HEK293 (cell line): ENCODE data around the gene HINT2.

Source experiments
- CTCF ChIP-seq: fragments of 450-650 bp; formaldehyde crosslinking; IDR thresholded peaks from 2 replicates; pipeline ENCODE4 v1.5.1; 2016; ENCODE audit warnings: missing biosample characterization, missing genetic modification characterization
- FEZF1 ChIP-seq: fragments of 450-650 bp; formaldehyde crosslinking; IDR thresholded peaks from 2 replicates; pipeline ENCODE4 v1.5.1; 2016; ENCODE audit warnings: missing biosample characterization, missing genetic modification characterization
- GLI2 ChIP-seq: fragments of 450-650 bp; formaldehyde crosslinking; IDR thresholded peaks from 2 replicates; pipeline ENCODE4; 2017; ENCODE audit warnings: missing biosample characterization, missing genetic modification characterization, low read depth, borderline replicate concordance
- OSR2 ChIP-seq: fragments of 450-650 bp; formaldehyde crosslinking; IDR thresholded peaks from 2 replicates; pipeline ENCODE4 v1.5.1; 2016; ENCODE audit warnings: missing biosample characterization, missing genetic modification characterization
- PRDM2 ChIP-seq: fragments of 450-650 bp; formaldehyde crosslinking; IDR thresholded peaks from 2 replicates; pipeline ENCODE4 v1.5.1; 2016; ENCODE audit warnings: missing biosample characterization, missing genetic modification characterization, borderline replicate concordance
- PRDM4 ChIP-seq: fragments of 450-650 bp; formaldehyde crosslinking; IDR thresholded peaks from 2 replicates; pipeline ENCODE4 v1.5.1; 2017; ENCODE audit warnings: missing biosample characterization, missing genetic modification characterization
- YY1 ChIP-seq: fragments of 450-650 bp; formaldehyde crosslinking; IDR thresholded peaks from 2 replicates; pipeline ENCODE4 v1.5.1; 2018; ENCODE audit warnings: missing biosample characterization, missing genetic modification characterization
- ZBTB6 ChIP-seq: fragments of 450-650 bp; formaldehyde crosslinking; IDR thresholded peaks from 2 replicates; pipeline ENCODE4 v1.5.1; 2017; ENCODE audit warnings: missing biosample characterization, missing genetic modification characterization
- ZBTB7A ChIP-seq: fragments of 450-650 bp; formaldehyde crosslinking; IDR thresholded peaks from 2 replicates; pipeline ENCODE4 v1.5.1; 2016; ENCODE audit warnings: low read depth, missing biosample characterization, missing genetic modification characterization
- ZFP69B ChIP-seq: fragments of 450-650 bp; formaldehyde crosslinking; IDR thresholded peaks from 2 replicates; pipeline ENCODE4 v1.5.1; 2016; ENCODE audit warnings: missing biosample characterization, missing genetic modification characterization
- ZNF114 ChIP-seq: fragments of 450-650 bp; formaldehyde crosslinking; IDR thresholded peaks from 2 replicates; pipeline ENCODE4 v1.5.0; 2017; ENCODE audit warnings: missing biosample characterization, missing genetic modification characterization
- ZNF157 ChIP-seq: fragments of 450-650 bp; formaldehyde crosslinking; IDR thresholded peaks from 2 replicates; pipeline ENCODE4 v1.5.1; 2016; ENCODE audit warnings: missing biosample characterization, missing genetic modification characterization
- ZNF311 ChIP-seq: fragments of 450-650 bp; formaldehyde crosslinking; IDR thresholded peaks from 2 replicates; pipeline ENCODE4 v1.5.1; 2017; ENCODE audit warnings: missing biosample characterization, missing genetic modification characterization, borderline replicate concordance
- ZNF510 ChIP-seq: fragments of 450-650 bp; formaldehyde crosslinking; IDR thresholded peaks from 2 replicates; pipeline ENCODE4 v1.5.1; 2018; ENCODE audit warnings: mild to moderate bottlenecking, missing genetic modification characterization, missing biosample characterization; ENCODE audit not compliant: insufficient replicate concordance
- ZNF544 ChIP-seq: fragments of 450-650 bp; formaldehyde crosslinking; IDR thresholded peaks from 2 replicates; pipeline ENCODE4 v1.5.0; 2017; ENCODE audit warnings: missing biosample characterization, missing genetic modification characterization
- ZNF600 ChIP-seq: fragments of 450-650 bp; formaldehyde crosslinking; IDR thresholded peaks from 2 replicates; pipeline ENCODE4 v1.5.1; 2016; ENCODE audit warnings: missing biosample characterization, missing genetic modification characterization
- ZNF626 ChIP-seq: fragments of 450-650 bp; sonication (Bioruptor Pico); formaldehyde crosslinking; IDR thresholded peaks from 2 replicates; pipeline ENCODE4 v1.5.1; 2018; ENCODE audit warnings: missing biosample characterization, missing genetic modification characterization, inconsistent platforms
- ZNF658 ChIP-seq: fragments of 450-650 bp; formaldehyde crosslinking; IDR thresholded peaks from 2 replicates; pipeline ENCODE4; 2016; ENCODE audit warnings: missing biosample characterization, missing genetic modification characterization
- ZNF677 ChIP-seq: fragments of 450-650 bp; IDR thresholded peaks from 2 replicates; pipeline ENCODE4 v1.5.0; 2018; ENCODE audit warnings: missing biosample characterization, mild to moderate bottlenecking, missing genetic modification characterization, moderate library complexity
- ZNF704 ChIP-seq: fragments of 450-650 bp; formaldehyde crosslinking; IDR thresholded peaks from 2 replicates; pipeline ENCODE4 v1.5.1; 2016; ENCODE audit warnings: missing biosample characterization, missing genetic modification characterization
- ZNF76 ChIP-seq: fragments of 450-650 bp; formaldehyde crosslinking; IDR thresholded peaks from 2 replicates; pipeline ENCODE4; 2016; ENCODE audit warnings: low read depth, missing biosample characterization, missing genetic modification characterization, borderline replicate concordance
- ZNF785 ChIP-seq: fragments of 450-650 bp; formaldehyde crosslinking; IDR thresholded peaks from 2 replicates; pipeline ENCODE4 v1.5.1; 2016; ENCODE audit warnings: missing biosample characterization, missing genetic modification characterization
- ZSCAN4 ChIP-seq: fragments of 450-650 bp; formaldehyde crosslinking; IDR thresholded peaks from 2 replicates; pipeline ENCODE4 v1.5.1; 2017; ENCODE audit warnings: missing biosample characterization, missing genetic modification characterization
- ZSCAN5A ChIP-seq: fragments of 450-650 bp; formaldehyde crosslinking; IDR thresholded peaks from 2 replicates; pipeline ENCODE4 v1.5.1; 2016; ENCODE audit warnings: missing biosample characterization, missing genetic modification characterization
- ZXDB ChIP-seq: fragments of 450-650 bp; formaldehyde crosslinking; IDR thresholded peaks from 2 replicates; pipeline ENCODE4 v1.5.1; 2016; ENCODE audit warnings: missing biosample characterization, missing genetic modification characterization

The HINT2 gene

GRCh38 chr9:35812025-35812602 is 2.7 kb downstream of the HINT2 start, which contains the start of gene SPAG8 (continued):
- TF ChIP-seq ZBTB6 (tag by site-specific recombination): peak; percentile 60; the same call in 1 of the 2 replicates
- peak; percentile 39; the same call in 1 of the 2 replicates for TF ChIP-seq YY1
- TF ChIP-seq ZNF544: no peak
- TF ChIP-seq ZFP69B: no peak; the same call in 1 of the 2 replicates
- no peak for TF ChIP-seq ZNF677 (tag by site-specific recombination)
- TF ChIP-seq PRDM4 (tag by site-specific recombination): no peak
- no peak for TF ChIP-seq ZNF114 (tag by site-specific recombination)
- no peak for TF ChIP-seq ZNF311 (tag by site-specific recombination)
- peak; percentile 88 for TF ChIP-seq FEZF1
- TF ChIP-seq ZNF658 (tag by site-specific recombination): no peak
- TF ChIP-seq ZNF76 (tag by site-specific recombination): peak; percentile 41; the same call in 1 of the 2 replicates
- TF ChIP-seq OSR2 (tag by site-specific recombination): no peak
- TF ChIP-seq ZNF785 (tag by site-specific recombination): no peak
- no peak for TF ChIP-seq PRDM2 (tag by site-specific recombination)
- TF ChIP-seq ZSCAN5A: no peak
- TF ChIP-seq ZBTB7A (tag by site-specific recombination): no peak
- peak; percentile 58; the same call in 1 of the 2 replicates for TF ChIP-seq ZXDB (tag by site-specific recombination)
- TF ChIP-seq ZNF626 (tag by site-specific recombination): no peak
- no peak for TF ChIP-seq CTCF
- TF ChIP-seq ZSCAN4 (tag by site-specific recombination): no peak
- TF ChIP-seq ZNF510 (tag by site-specific recombination): no peak
- TF ChIP-seq ZNF157 (tag by site-specific recombination): no peak
- no peak for TF ChIP-seq ZNF704 (tag by site-specific recombination)
- no peak for TF ChIP-seq ZNF600 (tag by site-specific recombination)
- TF ChIP-seq GLI2 (tag by site-specific recombination): no peak
